IPS-20b (cell line): ENCODE measurements around the gene FAM170B.

ENCODE experiments used
- H3K27ac ChIP-seq: one replicate; pipeline ENCODE4 v1.5.1; 2013; ENCODE audit warnings: low read length
- H3K27me3 ChIP-seq: 2 replicates; pipeline ENCODE4 v1.6.1; 2013; ENCODE audit warnings: mild to moderate bottlenecking, low read length, inconsistent platforms; ENCODE audit not compliant: insufficient read depth
- H3K36me3 ChIP-seq: 2 replicates; pipeline ENCODE4 v1.6.1; 2013; ENCODE audit warnings: low read depth, mild to moderate bottlenecking, inconsistent platforms, low read length, moderate library complexity; ENCODE audit not compliant: insufficient read depth
- H3K4me1 ChIP-seq: 2 replicates; pipeline ENCODE4 v1.6.1; 2013; ENCODE audit warnings: mild to moderate bottlenecking, control low read depth, inconsistent platforms, low read length, moderate library complexity; ENCODE audit not compliant: insufficient read depth
- H3K4me3 ChIP-seq: 2 replicates; pipeline ENCODE4 v1.5.1; 2013; ENCODE audit warnings: mild to moderate bottlenecking, low read length, inconsistent platforms
- H3K9ac ChIP-seq: 2 replicates; pipeline ENCODE4 v1.6.1; 2013; ENCODE audit warnings: low read depth, mild to moderate bottlenecking, inconsistent platforms, low read length, moderate library complexity
- H3K9me3 ChIP-seq: 2 replicates; pipeline ENCODE4 v1.6.1; 2013; ENCODE audit warnings: mild to moderate bottlenecking, low read depth, low read length, inconsistent platforms; ENCODE audit not compliant: insufficient read depth

FAM170B gene

DNA sequence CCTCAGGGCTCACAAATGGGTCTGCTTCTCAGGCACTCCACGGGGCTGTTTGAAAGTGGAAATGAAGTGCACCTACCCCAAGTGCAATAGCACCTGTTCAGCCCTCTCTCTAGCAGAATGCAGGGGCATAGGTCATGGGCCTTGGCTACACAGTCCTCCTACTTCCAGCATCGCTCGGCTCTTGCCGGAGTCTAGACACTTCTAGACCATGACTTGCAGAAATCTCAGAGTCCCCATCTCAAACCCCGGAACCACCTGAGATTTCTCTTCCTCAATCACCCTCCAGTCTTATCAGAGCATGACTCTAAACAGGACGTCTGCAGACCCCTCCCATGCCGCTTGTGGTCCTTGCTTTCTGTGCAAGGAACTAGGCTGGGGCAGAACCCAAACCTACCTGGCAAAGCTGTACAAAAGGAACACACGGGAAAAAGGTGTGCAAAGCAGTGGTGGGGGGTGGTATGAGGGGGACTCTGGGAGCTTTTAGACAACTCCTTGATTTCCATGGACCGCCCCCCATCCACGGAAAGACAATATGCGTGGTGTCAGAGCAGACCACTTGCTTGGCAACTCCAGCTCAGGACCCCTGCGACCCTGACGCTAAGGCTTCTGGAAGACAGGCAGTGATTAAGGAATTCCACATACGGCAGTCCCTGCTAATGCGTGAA is 40.6 kb upstream of the FAM170B start:
- H3K36me3 ChIP-seq = no peaks in the 10 kb centered on the region
- no peak overlapping the region for H3K27ac ChIP-seq
- no peak overlapping the region for H3K9ac ChIP-seq

DNA sequence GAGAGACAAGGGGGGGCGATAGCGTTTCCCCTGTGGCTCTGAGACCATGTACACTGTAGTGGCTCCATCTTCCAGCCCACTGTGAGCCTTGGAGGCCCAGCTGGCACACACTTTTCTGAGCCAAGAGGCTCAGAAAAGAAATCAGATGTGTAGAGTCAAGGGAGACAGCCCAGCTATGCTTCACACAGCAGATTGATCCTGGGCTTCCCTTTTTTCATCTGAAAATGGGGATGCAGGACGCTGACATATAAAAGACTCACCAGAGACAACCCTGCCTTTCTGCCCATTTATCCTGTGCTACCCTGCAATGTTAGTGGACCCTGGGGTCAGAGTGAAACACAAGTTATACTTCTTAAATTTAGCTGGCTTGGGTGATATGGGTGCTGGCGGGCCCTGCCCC is 40.0 kb upstream of the FAM170B start:
- Histone ChIP-seq H3K27me3 (no peaks in the 10 kb centered on the region), H3K27ac (no peak overlapping the region), H3K4me1 (no peaks in the 10 kb centered on the region), H3K9ac (no peak overlapping the region), H3K9me3 (no peaks in the 10 kb centered on the region), H3K36me3 (no peaks in the 10 kb centered on the region), H3K4me3 (no peak overlapping the region)

More for the DNA sequence above, 40.6 kb upstream of the FAM170B start:
- Histone ChIP-seq H3K27me3 (no peaks in the 10 kb centered on the region), H3K4me3 (no peak overlapping the region), H3K4me1 (no peaks in the 10 kb centered on the region), H3K9me3 (no peaks in the 10 kb centered on the region)

- H3K27me3 ChIP-seq = no peaks in the 10 kb centered on the region
- H3K4me3 ChIP-seq = no peak overlapping the region
- H3K27ac ChIP-seq = no peak overlapping the region
- H3K9ac ChIP-seq = no peak overlapping the region
- H3K36me3 ChIP-seq = no peaks in the 10 kb centered on the region
- H3K4me1 ChIP-seq = no peaks in the 10 kb centered on the region
- no peaks in the 10 kb centered on the region for H3K9me3 ChIP-seq
Observed at GRCh38 chr10:49173201-49173772, 39.5 kb upstream of the FAM170B start.

- Histone ChIP-seq H3K4me3 (no peak overlapping the region), H3K9ac (no peak overlapping the region), H3K9me3 (no peaks in the 10 kb centered on the region), H3K27me3 (no peaks in the 10 kb centered on the region), H3K27ac (no peak overlapping the region), H3K4me1 (no peaks in the 10 kb centered on the region), H3K36me3 (no peaks in the 10 kb centered on the region)
Observed at GRCh38 chr10:49172777-49173132, 38.9 kb upstream of the FAM170B start.

- H3K4me3 ChIP-seq = no peak overlapping the region
- no peaks in the 10 kb centered on the region for H3K4me1 ChIP-seq
- no peaks in the 10 kb centered on the region for H3K27me3 ChIP-seq
- H3K36me3 ChIP-seq = no peaks in the 10 kb centered on the region
- no peaks in the 10 kb centered on the region for H3K9me3 ChIP-seq
- no peak overlapping the region for H3K9ac ChIP-seq
- no peak overlapping the region for H3K27ac ChIP-seq
Observed at GRCh38 chr10:49172061-49172776, 38.4 kb upstream of the FAM170B start.

DNA sequence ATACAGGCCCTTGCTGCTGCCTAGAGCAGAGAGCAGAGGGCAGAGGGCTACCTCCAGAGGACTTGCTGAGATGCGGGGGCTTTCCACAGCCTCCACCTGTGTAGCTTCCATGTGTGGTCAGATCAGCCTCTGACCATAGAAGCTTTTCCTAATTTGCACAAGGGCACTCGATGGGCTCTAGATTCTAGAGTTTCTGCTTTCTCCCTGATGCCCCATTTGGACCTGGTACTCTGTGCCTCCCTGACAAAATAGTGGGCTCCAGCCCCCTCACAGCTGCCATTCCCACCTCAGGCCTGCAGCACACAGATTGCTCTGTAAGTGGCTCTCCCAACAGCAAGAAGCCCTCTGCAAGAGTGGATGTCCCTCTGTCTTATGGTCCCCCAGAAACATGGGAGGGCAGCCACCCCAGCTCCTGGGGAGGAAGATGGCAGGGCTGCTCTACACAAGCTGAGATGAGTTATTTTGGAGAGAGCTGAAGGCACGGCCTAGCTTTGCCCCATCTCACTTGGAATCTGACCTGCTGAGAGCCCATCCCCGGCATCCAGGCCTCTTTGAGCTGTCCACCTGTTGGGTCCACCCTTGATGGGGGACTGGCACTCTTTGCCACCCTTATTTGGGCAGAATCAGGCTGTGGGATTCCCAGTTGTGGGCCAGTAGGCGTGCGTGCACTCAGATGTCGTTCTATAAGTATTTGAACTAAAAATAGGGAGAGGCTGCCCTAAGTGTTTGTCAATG is 37.7 kb upstream of the FAM170B start:
- no peak overlapping the region for H3K9ac ChIP-seq
- H3K36me3 ChIP-seq = no peaks in the 10 kb centered on the region
- H3K27ac ChIP-seq = no peak overlapping the region
- H3K4me3 ChIP-seq = no peak overlapping the region
- no peaks in the 10 kb centered on the region for H3K4me1 ChIP-seq
- no peaks in the 10 kb centered on the region for H3K9me3 ChIP-seq
- no peaks in the 10 kb centered on the region for H3K27me3 ChIP-seq

DNA sequence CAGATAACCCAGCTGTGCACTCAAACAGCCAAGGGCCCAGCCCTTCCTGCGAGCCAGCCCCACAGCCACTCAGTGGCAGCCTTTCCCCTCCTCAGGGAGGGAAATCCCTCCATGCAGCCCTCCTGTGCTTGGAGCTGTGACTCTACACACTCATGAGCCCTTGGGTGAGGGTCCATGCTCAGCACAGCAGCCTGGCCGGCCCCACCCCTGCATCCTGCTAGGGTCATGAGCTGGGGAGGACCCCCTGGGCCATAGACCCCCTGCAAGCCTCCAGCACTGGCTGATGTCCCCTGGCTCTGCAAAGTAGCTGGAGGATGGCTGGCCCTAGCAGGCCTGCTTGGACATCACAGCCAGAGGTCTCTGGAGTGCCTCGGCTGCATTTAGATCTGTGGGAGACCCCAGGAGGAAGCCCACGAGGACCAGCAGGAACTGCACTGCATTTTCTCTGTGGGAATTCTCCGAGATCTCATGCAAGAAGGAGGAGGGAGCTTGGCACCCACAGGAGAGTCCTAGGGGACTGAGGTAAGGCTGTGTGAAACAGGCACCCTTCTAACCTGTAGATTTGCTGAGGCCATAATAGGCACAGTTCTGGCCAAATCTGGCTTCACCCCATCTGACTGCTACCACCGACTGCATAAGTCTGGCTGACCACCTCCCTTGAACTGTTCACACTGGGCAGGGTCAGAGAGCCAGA is 37.0 kb upstream of the FAM170B start:
- H3K27me3 ChIP-seq = no peaks in the 10 kb centered on the region
- no peaks in the 10 kb centered on the region for H3K36me3 ChIP-seq
- no peaks in the 10 kb centered on the region for H3K4me1 ChIP-seq
- no peaks in the 10 kb centered on the region for H3K9me3 ChIP-seq
- no peak overlapping the region for H3K4me3 ChIP-seq
- H3K9ac ChIP-seq = no peak overlapping the region
- no peak overlapping the region for H3K27ac ChIP-seq

- no peaks in the 10 kb centered on the region for H3K9me3 ChIP-seq
Observed at GRCh38 chr10:49169776-49170175, 36.0 kb upstream of the FAM170B start.

GRCh38 chr10:49168831-49169500 is 35.1 kb upstream of the FAM170B start:
- Histone ChIP-seq H3K36me3 (no peaks in the 10 kb centered on the region), H3K4me1 (no peaks in the 10 kb centered on the region), H3K9me3 (no peaks in the 10 kb centered on the region), H3K9ac (no peak overlapping the region), H3K27me3 (no peaks in the 10 kb centered on the region), H3K27ac (no peak overlapping the region), H3K4me3 (no peak overlapping the region)

More at GRCh38 chr10:49169776-49170175, 36.0 kb upstream of the FAM170B start:
- H3K27ac ChIP-seq = no peak overlapping the region
- H3K36me3 ChIP-seq = no peaks in the 10 kb centered on the region
- no peaks in the 10 kb centered on the region for H3K4me1 ChIP-seq
- no peak overlapping the region for H3K9ac ChIP-seq
- no peaks in the 10 kb centered on the region for H3K27me3 ChIP-seq
- no peak overlapping the region for H3K4me3 ChIP-seq

- Histone ChIP-seq H3K4me1 (no peaks in the 10 kb centered on the region), H3K4me3 (no peak overlapping the region), H3K9ac (no peak overlapping the region), H3K9me3 (no peaks in the 10 kb centered on the region), H3K27ac (no peak overlapping the region), H3K36me3 (no peaks in the 10 kb centered on the region), H3K27me3 (no peaks in the 10 kb centered on the region)
Observed at GRCh38 chr10:49168171-49168540, 34.3 kb upstream of the FAM170B start.
